Fibroblast of mammary gland (primary cell): Measurements from ENCODE around the gene NR2E3.

ENCODE experiments used
- DNase-seq: peaks from one replicate; pipeline ENCODE4 v3.0.0-alpha.2; 2010; ENCODE audit warnings: low read depth
- H3K4me3 ChIP-seq: 2 replicates; pipeline ENCODE4 v1.5.1; 2011; ENCODE audit warnings: low read depth, mild to moderate bottlenecking, low read length, moderate library complexity; ENCODE audit not compliant: control insufficient read depth
- TF ChIP-seq, protein P1 (sequence below): conservative IDR thresholded peaks from 2 replicates; pipeline ENCODE4 v1.5.1; 2011; ENCODE audit warnings: low read depth, low read length, inconsistent platforms; ENCODE audit not compliant: control insufficient read depth, insufficient read depth

The NR2E3 gene

GRCh38 chr15:71801935-71802655, 8.3 kb upstream of the NR2E3 start:
- H3K4me3 ChIP-seq, result no peak overlapping the region
- TF ChIP-seq, protein P1, sequence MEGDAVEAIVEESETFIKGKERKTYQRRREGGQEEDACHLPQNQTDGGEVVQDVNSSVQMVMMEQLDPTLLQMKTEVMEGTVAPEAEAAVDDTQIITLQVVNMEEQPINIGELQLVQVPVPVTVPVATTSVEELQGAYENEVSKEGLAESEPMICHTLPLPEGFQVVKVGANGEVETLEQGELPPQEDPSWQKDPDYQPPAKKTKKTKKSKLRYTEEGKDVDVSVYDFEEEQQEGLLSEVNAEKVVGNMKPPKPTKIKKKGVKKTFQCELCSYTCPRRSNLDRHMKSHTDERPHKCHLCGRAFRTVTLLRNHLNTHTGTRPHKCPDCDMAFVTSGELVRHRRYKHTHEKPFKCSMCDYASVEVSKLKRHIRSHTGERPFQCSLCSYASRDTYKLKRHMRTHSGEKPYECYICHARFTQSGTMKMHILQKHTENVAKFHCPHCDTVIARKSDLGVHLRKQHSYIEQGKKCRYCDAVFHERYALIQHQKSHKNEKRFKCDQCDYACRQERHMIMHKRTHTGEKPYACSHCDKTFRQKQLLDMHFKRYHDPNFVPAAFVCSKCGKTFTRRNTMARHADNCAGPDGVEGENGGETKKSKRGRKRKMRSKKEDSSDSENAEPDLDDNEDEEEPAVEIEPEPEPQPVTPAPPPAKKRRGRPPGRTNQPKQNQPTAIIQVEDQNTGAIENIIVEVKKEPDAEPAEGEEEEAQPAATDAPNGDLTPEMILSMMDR, result no peak
- DNase-seq, result no peak

GRCh38 chr15:71802770-71803169, 7.6 kb upstream of the NR2E3 start:
- TF ChIP-seq, protein P1, result no peak
- no peak overlapping the region for H3K4me3 ChIP-seq
- no peak for DNase-seq

DNA sequence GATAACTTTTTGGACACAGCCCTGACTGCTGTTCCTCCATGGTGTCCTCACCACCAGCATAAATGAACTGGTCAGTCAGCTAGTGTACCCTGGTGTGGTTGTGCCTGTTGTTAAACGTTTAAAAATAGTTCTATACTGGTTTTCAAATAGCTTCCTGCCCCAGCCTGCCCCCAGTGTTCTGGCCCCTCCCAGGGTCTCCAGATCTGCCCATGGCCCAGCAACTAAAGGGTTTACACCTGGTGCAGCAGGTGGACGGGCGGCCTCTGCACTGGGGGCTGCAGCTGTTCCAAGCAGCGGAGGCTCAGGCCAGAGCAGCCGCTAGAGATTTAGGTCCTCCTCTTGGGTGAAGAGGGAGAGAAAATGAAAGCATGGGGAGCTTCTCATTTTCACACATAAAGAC, 6.1 kb upstream of the NR2E3 start:
- DNase-seq, result no peak
- no peak overlapping the region for H3K4me3 ChIP-seq
- TF ChIP-seq, protein P1, result no peak

- TF ChIP-seq, protein P1, result no peak
- DNase-seq, result no peak
- H3K4me3 ChIP-seq, result no peak overlapping the region
These were observed 5.5 kb upstream of the NR2E3 start for GRCh38 chr15:71804695-71805470.

GRCh38 chr15:71806452-71806931, 3.9 kb upstream of the NR2E3 start:
- peak; percentile 52 for DNase-seq
- no peak overlapping the region for H3K4me3 ChIP-seq
- TF ChIP-seq, protein P1, result no peak

DNA sequence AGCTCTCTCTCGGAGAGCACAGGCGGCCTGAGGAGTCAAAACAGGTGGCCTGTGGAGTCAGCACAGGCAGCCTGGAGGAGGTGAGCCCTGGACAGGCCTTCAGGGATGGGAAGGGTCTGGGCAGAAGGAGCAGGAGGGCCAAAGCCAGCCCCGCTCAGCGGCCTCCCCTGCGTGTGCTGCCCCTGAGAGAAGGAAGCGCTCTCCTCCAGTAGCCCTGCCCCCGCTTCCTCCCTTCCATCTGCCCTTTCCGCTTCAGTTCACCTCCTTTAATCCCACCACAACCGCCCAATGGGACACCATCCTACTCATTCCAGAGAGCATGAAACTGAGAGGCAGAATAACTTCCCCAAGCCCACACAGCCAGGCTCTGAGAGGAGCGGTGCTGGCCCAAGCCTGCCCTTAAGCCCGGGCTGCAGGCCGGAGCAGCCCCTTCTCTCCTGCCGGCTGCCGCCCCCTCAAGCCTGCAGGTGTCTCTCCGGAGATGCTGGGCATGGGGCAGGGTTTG, 3.2 kb upstream of the NR2E3 start:
- DNase-seq, result no peak
- TF ChIP-seq, protein P1, result no peak

More for the DNA sequence above, 3.2 kb upstream of the NR2E3 start:
- H3K4me3 ChIP-seq, result no peak overlapping the region
